ENCODE measurements around the gene AATF.

AATF gene

DNA sequence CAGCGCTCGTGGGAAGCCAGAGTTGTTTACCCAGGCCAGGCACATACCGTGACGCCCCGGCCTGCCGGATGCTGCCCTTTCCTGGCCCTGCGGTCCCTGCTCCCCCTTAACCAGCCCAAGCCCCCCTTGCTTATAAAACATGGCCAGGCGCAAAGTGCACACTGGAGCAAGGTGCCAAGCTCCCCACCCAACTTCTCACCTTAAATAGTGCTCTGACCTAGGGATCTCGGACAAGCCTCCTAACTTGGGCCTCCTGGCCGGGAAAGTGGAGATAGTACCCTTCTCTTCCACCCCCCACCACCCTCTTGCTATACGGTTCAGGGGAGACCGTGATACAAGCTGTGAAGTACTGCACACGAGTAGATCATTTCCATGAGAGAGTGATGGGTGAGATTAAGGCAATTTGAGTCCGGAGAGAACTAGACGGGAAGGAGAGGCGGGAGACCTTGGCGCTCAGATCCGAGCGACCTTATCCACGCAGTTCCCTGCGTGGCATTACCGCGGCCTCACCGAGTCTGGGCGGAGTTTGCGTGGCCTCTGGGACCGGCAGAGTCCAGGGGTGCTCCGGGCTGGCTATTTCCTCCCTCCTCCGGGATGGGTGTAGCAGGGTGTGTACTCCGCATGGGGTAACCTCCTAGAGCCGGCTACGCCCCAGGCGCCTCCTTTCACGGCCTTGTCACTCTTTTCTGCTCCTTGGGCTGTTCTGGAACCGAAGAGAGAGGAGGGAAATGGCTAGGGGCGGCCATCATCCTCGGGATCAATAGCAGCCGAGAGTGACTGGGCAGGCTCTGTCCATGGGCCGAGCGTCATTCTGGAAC is 15.9 kb upstream of the AATF start:
- no peak overlapping the region for H3K4me3 ChIP-seq (ENCODE audit: severe bottlenecking)

DNA sequence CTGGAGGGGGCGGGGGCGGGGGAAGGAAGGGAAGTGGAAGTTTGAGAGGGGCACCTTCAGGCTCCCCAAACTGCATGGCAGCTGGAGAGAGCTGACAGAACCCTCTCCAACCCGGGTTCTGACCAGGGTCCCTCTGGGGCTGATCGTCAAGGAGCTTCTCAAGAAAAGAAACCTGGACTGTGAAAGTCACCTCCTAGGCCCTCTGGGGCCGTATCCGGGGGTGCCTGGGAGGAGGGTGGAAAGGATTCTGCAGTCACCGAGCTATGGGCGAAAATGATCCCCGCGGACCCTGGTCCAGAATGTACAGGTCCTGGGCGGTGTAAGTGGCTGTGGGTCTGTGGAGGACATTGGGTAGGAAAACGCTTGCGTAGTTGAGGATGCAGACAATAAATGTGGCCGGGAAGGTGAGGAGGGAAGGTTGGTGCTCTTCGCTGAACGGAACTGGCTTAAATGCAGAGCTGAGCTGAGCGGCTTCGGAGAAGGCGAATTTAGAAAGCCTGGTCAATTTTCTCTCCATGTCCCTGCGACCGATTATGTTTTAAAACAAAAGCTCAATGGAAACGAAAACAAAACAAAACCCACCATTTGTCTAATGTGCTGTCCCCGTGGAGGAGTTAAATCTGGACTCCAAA is 15.1 kb upstream of the AATF start:
- H3K36me3 ChIP-seq (ENCODE audit: low read depth) = no peaks in the 10 kb centered on the region
- H3K27ac ChIP-seq (ENCODE audit: poor library complexity, severe bottlenecking) = no peak overlapping the region
- DNase-seq (ENCODE audit: low spot score) = no peak
- no peak for ATAC-seq (ENCODE audit: low read depth)
- no peaks in the 10 kb centered on the region for H3K4me1 ChIP-seq (ENCODE audit: insufficient read depth, poor library complexity, severe bottlenecking)
- H3K27me3 ChIP-seq (ENCODE audit: insufficient read depth, poor library complexity, severe bottlenecking) = peaks cover 90% of the 10 kb centered on the region
- TF ChIP-seq, protein P1, sequence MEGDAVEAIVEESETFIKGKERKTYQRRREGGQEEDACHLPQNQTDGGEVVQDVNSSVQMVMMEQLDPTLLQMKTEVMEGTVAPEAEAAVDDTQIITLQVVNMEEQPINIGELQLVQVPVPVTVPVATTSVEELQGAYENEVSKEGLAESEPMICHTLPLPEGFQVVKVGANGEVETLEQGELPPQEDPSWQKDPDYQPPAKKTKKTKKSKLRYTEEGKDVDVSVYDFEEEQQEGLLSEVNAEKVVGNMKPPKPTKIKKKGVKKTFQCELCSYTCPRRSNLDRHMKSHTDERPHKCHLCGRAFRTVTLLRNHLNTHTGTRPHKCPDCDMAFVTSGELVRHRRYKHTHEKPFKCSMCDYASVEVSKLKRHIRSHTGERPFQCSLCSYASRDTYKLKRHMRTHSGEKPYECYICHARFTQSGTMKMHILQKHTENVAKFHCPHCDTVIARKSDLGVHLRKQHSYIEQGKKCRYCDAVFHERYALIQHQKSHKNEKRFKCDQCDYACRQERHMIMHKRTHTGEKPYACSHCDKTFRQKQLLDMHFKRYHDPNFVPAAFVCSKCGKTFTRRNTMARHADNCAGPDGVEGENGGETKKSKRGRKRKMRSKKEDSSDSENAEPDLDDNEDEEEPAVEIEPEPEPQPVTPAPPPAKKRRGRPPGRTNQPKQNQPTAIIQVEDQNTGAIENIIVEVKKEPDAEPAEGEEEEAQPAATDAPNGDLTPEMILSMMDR (IDR thresholded peaks at IDR 0.05; ENCODE audit: poor library complexity, severe bottlenecking) = no peak
- no peaks in the 10 kb centered on the region for H3K9me3 ChIP-seq (ENCODE audit: severe bottlenecking)
- no peak overlapping the region for H3K4me3 ChIP-seq (ENCODE audit: severe bottlenecking)

More for the DNA sequence above, 15.9 kb upstream of the AATF start:
- ATAC-seq (ENCODE audit: low read depth) (no peak), DNase-seq (ENCODE audit: low spot score) (no peak)
- peaks cover 82% of the 10 kb centered on the region for H3K27me3 ChIP-seq (ENCODE audit: insufficient read depth, poor library complexity, severe bottlenecking)
- H3K27ac ChIP-seq (ENCODE audit: poor library complexity, severe bottlenecking) = no peak overlapping the region
- H3K36me3 ChIP-seq (ENCODE audit: low read depth) = no peaks in the 10 kb centered on the region
- TF ChIP-seq, protein P1 (IDR thresholded peaks at IDR 0.05; ENCODE audit: poor library complexity, severe bottlenecking) = no peak
- no peaks in the 10 kb centered on the region for H3K4me1 ChIP-seq (ENCODE audit: insufficient read depth, poor library complexity, severe bottlenecking)
- H3K9me3 ChIP-seq (ENCODE audit: severe bottlenecking) = no peaks in the 10 kb centered on the region

DNA sequence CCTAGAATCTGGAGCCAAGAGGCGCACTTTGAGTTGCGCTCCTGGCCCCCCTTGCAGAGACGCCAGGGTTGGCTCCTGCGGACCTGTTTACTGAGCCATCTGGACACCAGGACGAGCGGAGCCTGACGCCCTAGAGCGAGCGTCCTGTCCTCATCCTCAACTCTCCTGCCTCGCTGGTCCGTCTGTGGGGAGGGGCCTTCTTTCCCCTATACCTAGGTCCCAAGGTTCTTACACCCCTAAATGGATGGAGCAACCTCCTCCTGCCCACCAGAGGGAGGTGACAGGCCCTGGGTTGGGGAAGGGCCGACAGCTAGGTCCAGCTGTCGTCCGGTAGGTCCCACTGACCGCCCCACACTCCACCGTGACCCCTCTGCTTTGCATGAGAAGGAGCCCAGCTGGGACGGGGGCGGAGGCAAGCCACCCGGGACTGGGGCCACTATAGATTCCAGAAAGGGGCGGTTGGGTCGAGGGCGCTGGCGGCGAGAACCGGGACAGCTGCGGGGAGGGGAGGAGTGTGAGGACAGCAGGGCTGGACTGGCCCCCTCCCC is 14.5 kb upstream of the AATF start:
- Histone ChIP-seq H3K27ac (ENCODE audit: poor library complexity, severe bottlenecking) (no peak overlapping the region), H3K4me1 (ENCODE audit: insufficient read depth, poor library complexity, severe bottlenecking) (no peaks in the 10 kb centered on the region), H3K4me3 (ENCODE audit: severe bottlenecking) (no peak overlapping the region), H3K9me3 (ENCODE audit: severe bottlenecking) (no peaks in the 10 kb centered on the region), H3K27me3 (ENCODE audit: insufficient read depth, poor library complexity, severe bottlenecking) (peaks cover 96% of the 10 kb centered on the region), H3K36me3 (ENCODE audit: low read depth) (no peaks in the 10 kb centered on the region)
- ATAC-seq (ENCODE audit: low read depth) (no peak), DNase-seq (ENCODE audit: low spot score) (peak; percentile 43)
- TF ChIP-seq, protein P1 (IDR thresholded peaks at IDR 0.05; ENCODE audit: poor library complexity, severe bottlenecking) = no peak

DNA sequence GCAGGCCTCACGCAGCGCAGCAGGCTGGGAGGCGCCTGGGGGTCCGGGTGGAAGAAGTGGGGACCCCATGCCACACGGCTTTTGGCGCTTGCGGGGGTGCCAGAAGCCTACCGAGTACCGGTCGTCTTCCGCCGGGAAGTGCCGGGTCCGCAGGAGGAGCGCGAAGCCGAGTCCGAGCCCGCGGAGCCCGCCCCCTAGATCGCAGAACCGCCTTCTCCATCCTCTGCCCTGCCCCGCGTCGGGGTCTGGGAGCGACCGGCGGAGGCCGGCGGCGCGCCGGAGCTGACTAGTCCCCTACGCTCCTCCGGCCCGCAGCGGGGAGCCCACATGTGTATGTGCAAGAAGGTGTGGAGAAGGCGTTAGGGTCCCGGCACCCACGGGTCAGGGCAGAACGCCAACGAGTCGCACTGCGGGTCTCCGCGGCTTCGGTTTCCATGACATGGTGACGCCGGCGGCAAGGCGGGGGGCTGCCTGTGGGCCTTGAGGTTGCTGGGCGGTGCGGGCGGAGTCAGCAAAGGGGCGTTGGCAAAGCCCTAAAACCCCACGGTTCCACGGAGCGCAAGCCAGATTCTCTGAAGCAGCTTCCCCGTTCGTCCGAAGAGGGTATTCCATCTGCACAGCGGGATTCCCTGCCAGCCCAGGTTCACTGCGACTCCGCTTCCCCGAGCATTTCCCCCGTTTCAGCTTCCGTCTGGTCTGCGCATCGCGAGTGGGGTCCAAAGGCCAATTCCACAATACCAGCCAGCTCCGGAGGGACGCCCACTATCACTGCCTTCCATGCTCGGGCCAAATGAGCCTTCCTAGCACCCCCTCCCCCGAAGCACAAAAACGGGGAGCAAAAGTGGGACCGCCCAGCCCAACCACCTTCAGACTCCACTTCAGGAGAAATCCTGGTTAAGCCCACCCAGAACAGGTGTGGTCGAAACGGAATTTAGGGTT is 13.8 kb upstream of the AATF start:
- DNase-seq (ENCODE audit: low spot score) = peak; percentile 64
- Histone ChIP-seq H3K27ac (ENCODE audit: poor library complexity, severe bottlenecking) (no peak overlapping the region), H3K36me3 (ENCODE audit: low read depth) (no peaks in the 10 kb centered on the region), H3K9me3 (ENCODE audit: severe bottlenecking) (no peaks in the 10 kb centered on the region), H3K4me3 (ENCODE audit: severe bottlenecking) (no peak overlapping the region), H3K4me1 (ENCODE audit: insufficient read depth, poor library complexity, severe bottlenecking) (no peaks in the 10 kb centered on the region), H3K27me3 (ENCODE audit: insufficient read depth, poor library complexity, severe bottlenecking) (peaks cover 99% of the 10 kb centered on the region)
- ATAC-seq (ENCODE audit: low read depth) = peak; percentile 26; the same call in 1 of the 3 replicates
- TF ChIP-seq, protein P1 (IDR thresholded peaks at IDR 0.05; ENCODE audit: poor library complexity, severe bottlenecking) = no peak
